Kidney (tissue), 14 donors: ENCODE measurements around the gene SYT9. TPM values are rescaled to one million over a fixed set of nuclear protein-coding genes. Genes with fewer than 3 reads are reported as not detected.
A peak's percentile ranks its signal among the peaks of the same experiment; 100 is the strongest.

ENCODE experiments used
- DNase-seq, 5 donors: peaks; one replicate each; pipeline ENCODE4 v3.0.0-alpha.2; 2013 to 2020
- FAIRE-seq: peaks from 2 replicates; lab custom pipeline; 2012; peaks lifted over from hg19 to GRCh38; lab: Jason Lieb, UNC
- H3K27ac ChIP-seq, 2 donors: one replicate each; pipeline ENCODE4 v1.7.0; 2013; ENCODE audit warnings: low read depth in 2 of 2, low read length in 2 of 2, inconsistent platforms in 1 of 2
- H3K27me3 ChIP-seq: one replicate; pipeline ENCODE4 v1.7.1; 2013; ENCODE audit warnings: low read length, inconsistent platforms; ENCODE audit not compliant: control insufficient read depth, insufficient read depth
- H3K36me3 ChIP-seq, 3 donors: one replicate each; pipeline versions ENCODE4 v1.7.0 to v1.7.1; 2013; ENCODE audit warnings: low read length in 3 of 3, control low read depth in 1 of 3, inconsistent platforms in 1 of 3; ENCODE audit not compliant: insufficient read depth in 3 of 3, control insufficient read depth in 2 of 3
- H3K4me1 ChIP-seq, 3 donors: one replicate each; pipeline versions ENCODE4 v1.7.0 to v1.7.1; 2013; ENCODE audit warnings: low read length in 3 of 3, inconsistent platforms in 1 of 3, low read depth in 1 of 3; ENCODE audit not compliant: control insufficient read depth in 2 of 3, insufficient read depth in 2 of 3
- H3K4me3 ChIP-seq, 3 donors: one replicate each; pipeline versions ENCODE4 v1.7.0 to v1.8.1; 2013; ENCODE audit warnings: low read length in 3 of 3, control low read depth in 1 of 3, inconsistent platforms in 1 of 3
- H3K9ac ChIP-seq, 3 donors: one replicate each; pipeline versions ENCODE4 v1.7.0 to v1.7.1; 2013; ENCODE audit warnings: low read length in 3 of 3, control low read depth in 1 of 3, inconsistent platforms in 1 of 3
- H3K9me3 ChIP-seq, 3 donors: one replicate each; pipeline versions ENCODE4 v1.7.0 to v1.7.1; 2013; ENCODE audit warnings: low read length in 3 of 3, control low read depth in 1 of 3, inconsistent platforms in 1 of 3; ENCODE audit not compliant: control insufficient read depth in 2 of 3, insufficient read depth in 1 of 3
- intact Hi-C: fragments of 100-400 bp; cut with DNase I; formaldehyde crosslinking; loops from one replicate; pipeline ENCODE4 v1.11.1; 2022
- polyA plus RNA-seq: library from polyadenylated mRNA; stranded (reverse); fragments of 350-450 nt; fragmentation: Illumina TruSeq; extraction: RNeasy Lipid Tissue Mini Kit (QIAGEN cat#74804); gene quantifications from one replicate; pipeline ENCODE4 v1.2.3, GENCODE V29; 2014; ENCODE audit warnings: low read depth, low replicate concordance; ENCODE audit not compliant: insufficient read depth
- total RNA-seq: library from RNA; stranded (reverse); fragmentation: NEBNext Ultra II Directional; extraction: Animal tissue kit (Norgen Biotek cat#: 25700); gene quantifications from one replicate; pipeline ENCODE4 v1.2.1, GENCODE V29; 2021
- TF ChIP-seq, protein P1 (sequence below): IDR thresholded peaks from 3 replicates; pipeline ENCODE4 v1.5.1; 2012; ENCODE audit warnings: mild to moderate bottlenecking, moderate library complexity, borderline replicate concordance; ENCODE audit not compliant: insufficient read depth; ENCODE audit errors: extremely low read depth
- donor health status: control.
- donor health status: control.
- donor health status: control.
- donor health status: control.
- donor health status: control.
- donor health status: DM: yes; HTN: yes; CAD: no.
- donor health status: Normal renal cell carcinoma (clear cell type).

Gene SYT9
- total and polyA plus RNA-seq, 2 donors from 2014 or later: 1.5 to 2.7 TPM

DNA sequence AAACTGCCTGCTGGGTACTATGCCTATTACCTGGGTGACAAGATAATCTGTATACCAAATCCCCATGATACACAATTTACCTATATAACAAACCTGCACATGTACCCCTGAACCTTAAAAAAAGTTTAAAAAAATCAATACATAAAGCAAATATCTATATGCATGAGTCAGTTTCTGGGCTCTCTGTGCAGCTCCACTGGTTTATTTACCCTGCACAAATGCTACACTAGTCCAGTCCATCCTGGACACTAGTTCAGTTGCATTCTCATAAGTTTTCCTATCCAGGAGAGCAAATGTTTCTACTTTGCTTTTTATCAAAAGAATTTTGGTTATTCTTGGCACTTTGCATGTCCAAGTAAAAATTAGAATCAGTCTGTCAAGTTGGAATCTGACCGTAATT lies 133.8 kb downstream of the SYT9 start:
- no peak overlapping the region for H3K4me3 ChIP-seq
- no peak for DNase-seq
- H3K9ac ChIP-seq: no peak overlapping the region
- FAIRE-seq: no peak
- H3K27ac ChIP-seq: no peak overlapping the region
- intact Hi-C loops: no loop called here
- H3K27me3 ChIP-seq: no peaks in the 10 kb centered on the region
- no peaks in the 10 kb centered on the region for H3K36me3 ChIP-seq
- no peaks in the 10 kb centered on the region for H3K4me1 ChIP-seq
- TF ChIP-seq, protein P1, sequence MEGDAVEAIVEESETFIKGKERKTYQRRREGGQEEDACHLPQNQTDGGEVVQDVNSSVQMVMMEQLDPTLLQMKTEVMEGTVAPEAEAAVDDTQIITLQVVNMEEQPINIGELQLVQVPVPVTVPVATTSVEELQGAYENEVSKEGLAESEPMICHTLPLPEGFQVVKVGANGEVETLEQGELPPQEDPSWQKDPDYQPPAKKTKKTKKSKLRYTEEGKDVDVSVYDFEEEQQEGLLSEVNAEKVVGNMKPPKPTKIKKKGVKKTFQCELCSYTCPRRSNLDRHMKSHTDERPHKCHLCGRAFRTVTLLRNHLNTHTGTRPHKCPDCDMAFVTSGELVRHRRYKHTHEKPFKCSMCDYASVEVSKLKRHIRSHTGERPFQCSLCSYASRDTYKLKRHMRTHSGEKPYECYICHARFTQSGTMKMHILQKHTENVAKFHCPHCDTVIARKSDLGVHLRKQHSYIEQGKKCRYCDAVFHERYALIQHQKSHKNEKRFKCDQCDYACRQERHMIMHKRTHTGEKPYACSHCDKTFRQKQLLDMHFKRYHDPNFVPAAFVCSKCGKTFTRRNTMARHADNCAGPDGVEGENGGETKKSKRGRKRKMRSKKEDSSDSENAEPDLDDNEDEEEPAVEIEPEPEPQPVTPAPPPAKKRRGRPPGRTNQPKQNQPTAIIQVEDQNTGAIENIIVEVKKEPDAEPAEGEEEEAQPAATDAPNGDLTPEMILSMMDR: no peak
- no peaks in the 10 kb centered on the region for H3K9me3 ChIP-seq

DNA sequence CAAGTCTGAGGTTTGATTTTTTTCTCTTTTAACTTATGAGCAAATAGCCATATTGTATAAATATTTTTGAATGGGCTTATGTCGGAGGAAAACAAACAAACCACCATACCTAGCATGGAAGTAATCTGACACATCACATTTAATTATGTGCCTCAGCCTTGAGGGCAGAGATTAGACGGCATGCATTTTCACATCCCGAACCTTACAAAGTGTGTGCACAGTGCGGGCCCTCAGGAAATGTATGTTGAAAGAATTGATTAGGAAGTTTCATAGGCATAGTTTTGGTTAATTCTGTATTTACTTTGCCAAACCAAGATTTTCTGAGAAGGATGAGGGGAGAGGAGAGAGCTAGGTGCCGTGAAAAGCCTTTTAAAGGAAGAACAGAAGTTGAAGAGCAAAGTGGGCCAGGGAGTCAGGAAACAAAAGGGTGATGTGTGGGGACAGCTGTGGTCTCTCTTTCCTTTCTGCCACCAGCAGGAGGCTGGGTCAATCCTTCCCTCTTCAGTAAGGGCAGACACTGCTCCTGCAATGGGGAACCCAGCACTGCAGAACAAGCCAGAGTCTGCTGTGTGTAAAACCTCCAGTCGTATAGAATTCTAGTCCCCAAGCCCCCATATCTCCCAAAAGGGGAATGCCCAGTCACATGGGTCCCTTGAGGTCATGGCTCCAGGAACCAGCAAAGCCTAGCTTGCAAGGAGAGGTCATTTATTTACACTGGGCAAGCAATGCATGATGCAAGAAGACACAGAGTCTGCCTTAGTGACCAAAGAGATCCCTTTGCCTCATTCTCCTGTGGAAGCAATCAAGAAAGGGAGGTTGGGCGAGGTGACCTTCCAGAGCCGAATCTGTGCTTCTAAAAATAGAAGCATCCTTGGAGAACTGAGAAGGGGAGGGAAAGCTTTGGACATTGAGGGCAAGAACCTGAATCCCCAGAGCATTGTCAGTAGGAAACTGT lies 162.5 kb downstream of the SYT9 start:
- H3K27ac ChIP-seq: no peak overlapping the region
- H3K36me3 ChIP-seq: no peaks in the 10 kb centered on the region
- H3K9ac ChIP-seq: no peak overlapping the region
- H3K27me3 ChIP-seq: no peaks in the 10 kb centered on the region
- intact Hi-C loops: no loop called here
- TF ChIP-seq, protein P1: no peak
- H3K4me1 ChIP-seq: no peaks in the 10 kb centered on the region
- no peak overlapping the region for H3K4me3 ChIP-seq
- FAIRE-seq (no peak), DNase-seq (peak in 1 of 5 donors; percentile 8)
- no peaks in the 10 kb centered on the region for H3K9me3 ChIP-seq

DNA sequence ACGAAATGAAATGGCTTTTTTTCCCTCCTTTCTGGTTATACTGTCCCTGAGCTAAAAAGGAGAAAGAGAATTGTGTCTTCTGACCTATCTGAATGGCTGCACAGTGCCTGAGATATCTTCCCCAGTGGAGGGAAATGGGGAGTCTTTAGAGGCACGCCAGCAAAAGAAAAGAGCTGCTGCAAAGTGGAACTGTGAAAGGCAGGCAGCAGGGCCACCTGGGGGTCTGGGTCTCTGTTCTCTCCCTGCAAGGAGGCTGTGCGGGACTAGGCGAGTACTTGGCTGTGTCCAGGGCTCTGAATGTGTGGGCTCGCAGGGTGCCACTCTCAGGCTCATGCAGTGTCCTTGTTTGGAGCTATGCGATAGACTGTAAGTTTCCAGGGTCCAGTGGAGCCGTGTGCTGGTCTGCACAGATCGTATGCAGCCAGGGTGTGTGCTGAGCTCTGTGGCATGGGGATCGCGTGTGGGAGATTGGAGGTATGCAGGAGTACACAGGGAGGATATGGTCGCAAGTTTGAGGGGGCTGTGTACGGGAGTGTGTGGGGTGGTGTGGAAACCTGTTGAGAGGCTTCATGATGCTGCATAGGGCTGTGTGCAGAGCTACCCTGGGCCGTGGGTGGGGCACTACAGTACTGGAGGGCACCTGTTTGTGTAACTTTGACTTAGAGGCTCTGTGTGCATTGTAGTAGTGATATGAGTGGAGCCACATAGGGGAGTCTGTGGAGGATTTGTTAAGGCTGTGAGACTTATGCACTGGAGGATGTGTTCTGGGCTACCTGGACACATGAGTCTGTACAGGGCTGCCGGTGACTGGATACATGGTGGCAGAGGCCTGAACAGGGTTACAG lies 163.5 kb downstream of the SYT9 start:
- Histone ChIP-seq H3K27ac (no peak overlapping the region), H3K4me1 (no peaks in the 10 kb centered on the region), H3K27me3 (no peaks in the 10 kb centered on the region), H3K4me3 (no peak overlapping the region), H3K36me3 (no peaks in the 10 kb centered on the region), H3K9me3 (no peaks in the 10 kb centered on the region), H3K9ac (no peak overlapping the region)
- TF ChIP-seq, protein P1: no peak
- FAIRE-seq (no peak), DNase-seq (no peak)
- intact Hi-C loops: no loop called here
